Dermis microvascular lymphatic vessel endothelial cell (primary cell): ENCODE data around the gene SREBF1. TPM values are rescaled to one million over a fixed set of nuclear protein-coding genes. Genes with fewer than 3 reads are reported as not detected.
A peak's percentile ranks its signal among the peaks of the same experiment; 100 is the strongest.

ENCODE experiments used
- DNase-seq, 2 donors: peaks; one replicate each; pipeline versions ENCODE4 v3.0.0 to v3.0.0-alpha.2; 2010; ENCODE audit warnings: low read depth in 2 of 2
- total RNA-seq: library from RNA; depleted of rRNA; stranded (reverse); fragments of >200 nt; gene quantifications from 2 replicates; pipeline ENCODE4 v1.2.1, GENCODE V29; 2014

The SREBF1 gene
- total RNA-seq = 39.7 and 48.2 TPM in 2 replicates

DNA sequence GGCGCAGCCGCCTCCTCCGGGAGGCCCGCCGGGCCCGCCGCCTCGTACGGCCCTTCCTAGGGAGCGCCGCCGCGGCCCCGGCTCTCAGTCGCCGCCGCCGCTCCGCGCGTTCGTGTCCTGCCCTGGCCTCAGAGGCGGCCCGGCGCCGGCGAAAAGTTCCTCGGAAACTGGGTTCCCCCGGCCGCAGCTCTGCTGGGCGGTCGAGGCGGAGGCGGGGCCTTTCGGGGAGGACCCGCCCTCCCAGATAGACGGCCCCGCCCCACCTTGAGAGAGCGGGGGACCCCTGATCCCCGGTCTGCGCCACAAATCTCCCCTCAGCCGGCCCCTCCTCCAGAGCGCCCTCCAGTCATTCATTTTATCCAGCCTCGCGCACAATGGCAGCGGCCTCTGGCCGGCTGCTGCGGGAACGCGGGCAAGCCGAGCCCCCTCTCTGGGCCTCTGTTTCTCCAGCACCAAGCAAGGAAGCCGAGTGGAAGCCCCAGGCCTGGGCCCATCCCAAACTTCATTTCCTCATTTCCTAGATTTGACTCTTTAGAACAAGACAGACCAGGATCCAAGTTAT lies at the start of gene SREBF1:
Gene SREBF1 (minus strand): TSS at position 169 of the 562 bp plus-strand sequence. CDS start 169 bp downstream, outside the sequence.
- DNase-seq = peak in 1 of 2 donors; percentile 66

DNA sequence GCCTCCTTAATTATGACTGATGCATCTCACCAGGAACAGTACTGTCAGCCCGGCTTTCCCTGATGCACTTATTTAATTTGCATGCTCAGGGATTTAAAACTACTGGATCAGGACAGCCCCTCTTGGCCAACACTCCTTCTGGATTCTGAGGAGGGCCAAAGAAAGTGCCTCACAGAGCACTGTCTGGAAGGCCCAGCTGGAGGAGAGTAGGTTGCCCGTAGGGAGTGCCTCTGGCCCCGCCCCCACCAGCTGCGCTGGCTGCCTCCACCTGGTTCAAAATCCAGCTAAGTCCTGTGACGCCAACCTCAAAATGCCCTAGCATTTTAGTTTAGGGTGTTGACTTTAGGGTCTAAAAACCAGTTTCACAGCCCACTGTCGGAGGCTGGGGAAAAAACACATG lies 49.4 kb upstream of the SREBF1 start:
- DNase-seq = no peak

DNA sequence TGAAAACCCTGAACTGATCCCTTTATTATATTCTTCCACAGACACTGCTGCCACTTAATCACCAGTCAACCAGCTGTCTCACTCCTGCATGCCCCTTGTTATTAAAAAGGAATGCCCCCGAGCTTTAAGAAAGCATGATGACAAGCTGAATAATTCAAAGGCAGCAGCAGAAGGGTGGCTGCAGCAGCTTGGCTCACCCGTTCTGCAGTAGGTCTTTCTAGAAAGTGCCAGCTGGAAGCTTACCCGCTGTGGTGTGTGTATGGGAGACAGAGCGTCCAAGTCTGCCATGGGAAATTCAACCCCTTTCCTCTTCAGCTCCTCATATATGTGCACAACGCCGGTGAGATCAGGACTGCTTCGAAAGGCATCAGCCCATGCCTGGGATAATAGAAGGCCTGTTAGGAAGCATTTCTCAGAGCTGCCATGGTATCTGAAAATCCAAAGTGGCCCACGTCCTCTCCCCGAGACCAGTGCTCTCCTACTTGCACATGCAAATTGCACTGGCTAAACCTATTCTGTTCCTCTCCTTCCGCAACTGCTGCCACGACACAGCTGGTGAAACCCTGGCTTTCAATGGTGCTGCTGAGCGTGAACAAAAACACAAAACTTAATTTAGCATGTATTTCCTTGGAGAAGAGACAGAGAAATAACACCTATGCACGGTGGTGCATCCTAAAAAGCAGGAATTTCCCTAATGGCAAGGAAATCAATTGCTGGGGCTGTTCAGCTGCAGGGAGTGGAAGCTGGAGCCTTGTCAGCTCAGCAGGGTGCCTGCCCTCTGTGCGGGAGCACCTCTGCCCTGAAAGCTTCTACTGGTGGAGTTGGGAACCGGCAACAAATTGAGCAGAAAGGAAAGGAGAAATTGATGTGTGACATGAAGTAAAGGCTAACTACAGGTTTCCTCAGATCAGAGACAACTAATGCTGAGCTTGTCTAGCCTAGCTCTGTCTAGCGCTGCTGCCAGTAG lies 47.9 kb upstream of the SREBF1 start:
- DNase-seq = no peak

DNA sequence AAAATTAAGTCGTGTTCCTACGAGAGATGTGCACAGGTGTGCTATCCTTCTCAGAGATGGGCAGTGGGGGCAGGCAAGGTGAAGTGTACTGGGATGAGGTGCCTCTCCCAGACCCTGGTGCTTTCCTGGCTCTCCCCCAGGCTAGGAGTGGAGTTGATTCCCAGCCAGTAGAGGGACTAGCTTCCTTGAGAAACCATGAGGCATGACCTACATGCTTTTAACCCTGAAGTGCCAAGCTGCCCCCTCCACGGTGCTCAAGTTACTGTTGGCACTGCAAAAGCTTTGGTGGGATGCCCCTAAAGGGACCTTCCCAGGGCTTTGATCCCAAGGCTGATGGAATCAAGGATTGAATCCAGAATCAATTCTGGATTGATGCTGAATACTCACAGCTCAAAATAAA lies 47.0 kb upstream of the SREBF1 start:
- no peak for DNase-seq

DNA sequence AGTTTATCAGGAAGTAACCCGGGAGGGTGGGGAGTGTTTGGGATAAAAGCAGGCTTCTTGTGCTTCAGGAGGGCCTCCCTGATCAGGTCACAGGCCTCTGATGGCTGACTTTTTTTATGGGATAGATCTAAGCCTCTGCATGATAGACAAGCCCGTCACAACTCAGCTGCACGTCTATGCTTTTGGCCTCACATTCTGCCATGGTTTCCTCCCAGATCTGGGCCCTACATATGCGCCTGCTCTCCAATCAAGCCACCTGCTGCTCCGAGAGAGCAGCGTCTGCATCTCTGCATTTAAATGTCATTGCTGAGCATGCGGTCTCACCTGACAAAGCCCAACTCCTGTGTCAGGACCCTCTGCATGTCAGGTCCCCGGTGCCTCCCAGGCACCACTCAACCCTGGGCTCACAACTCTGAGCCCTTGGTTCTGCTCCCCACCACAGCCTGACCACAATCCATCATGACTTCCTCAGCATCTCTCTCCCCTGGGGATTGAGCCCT lies 45.3 kb upstream of the SREBF1 start:
- DNase-seq = no peak

DNA sequence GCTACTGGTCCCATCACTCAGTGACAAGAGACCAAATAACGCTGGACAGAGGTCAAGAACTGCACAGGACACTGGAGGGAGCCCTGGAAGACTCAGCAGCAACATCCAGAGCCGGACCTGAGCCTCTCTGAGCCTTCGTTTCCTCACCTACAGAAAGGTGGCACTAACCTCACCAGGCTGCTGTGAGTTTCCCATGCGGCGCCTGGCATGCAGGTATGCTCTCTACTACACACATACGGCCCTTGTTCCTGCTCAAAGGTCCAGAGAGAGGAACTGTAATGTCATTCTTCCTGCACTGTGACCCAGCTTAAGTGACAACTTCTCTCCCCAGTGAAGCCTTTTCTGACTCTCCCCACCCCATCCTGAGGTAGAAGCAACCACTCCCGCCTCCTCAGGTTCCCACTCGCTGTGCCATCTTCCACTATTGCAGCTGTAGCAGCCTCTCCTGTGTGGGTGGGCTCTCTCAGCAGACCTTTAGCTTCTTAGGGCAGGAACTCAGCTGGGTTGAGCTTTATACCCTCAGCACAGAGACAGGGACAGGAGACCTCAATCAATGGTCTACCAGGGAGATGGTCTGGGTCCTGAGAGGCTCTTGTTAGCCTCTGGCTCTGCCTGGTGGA lies 43.9 kb upstream of the SREBF1 start:
- DNase-seq = no peak

DNA sequence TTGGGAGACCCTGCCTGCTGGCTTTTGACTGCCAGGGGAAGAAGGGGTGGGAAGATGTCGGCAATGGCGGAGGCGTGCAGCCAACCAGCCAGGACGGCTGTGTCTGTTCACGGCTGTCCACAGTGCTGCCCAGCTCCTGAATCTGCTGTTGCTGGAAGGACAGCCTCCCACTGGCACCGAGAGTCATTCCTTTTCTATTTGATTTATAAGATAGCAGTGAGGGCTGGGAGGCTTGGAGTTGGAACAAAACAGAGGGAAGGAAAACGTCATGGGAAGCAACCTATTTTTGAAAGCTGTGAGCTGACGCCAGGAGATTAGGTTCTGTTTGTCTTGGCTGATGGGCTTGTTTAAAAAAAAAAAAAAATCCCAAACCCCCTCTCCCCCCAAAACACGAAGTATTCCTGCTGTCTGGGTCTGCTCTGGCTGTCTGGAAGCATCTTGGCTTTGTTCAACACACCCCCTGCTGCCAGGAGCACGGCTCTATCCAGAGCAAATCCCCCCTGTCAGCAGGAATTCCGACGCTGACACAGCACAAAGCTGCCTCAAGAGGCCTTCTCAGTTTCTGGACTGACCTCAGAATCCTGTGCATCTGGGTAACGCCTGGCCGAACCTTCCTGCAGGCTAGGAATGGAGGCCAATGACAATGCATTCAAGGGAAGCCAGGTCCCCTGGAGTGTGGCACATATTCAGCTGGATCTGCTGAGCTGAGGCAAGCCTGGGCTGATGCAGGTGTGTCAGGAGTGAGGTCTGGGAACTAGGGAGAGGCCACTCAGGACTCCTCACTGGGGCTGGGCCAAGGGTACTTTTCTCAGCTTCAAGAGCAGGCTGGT lies 41.0 kb upstream of the SREBF1 start:
- DNase-seq = peak; percentile 92 to 96

DNA sequence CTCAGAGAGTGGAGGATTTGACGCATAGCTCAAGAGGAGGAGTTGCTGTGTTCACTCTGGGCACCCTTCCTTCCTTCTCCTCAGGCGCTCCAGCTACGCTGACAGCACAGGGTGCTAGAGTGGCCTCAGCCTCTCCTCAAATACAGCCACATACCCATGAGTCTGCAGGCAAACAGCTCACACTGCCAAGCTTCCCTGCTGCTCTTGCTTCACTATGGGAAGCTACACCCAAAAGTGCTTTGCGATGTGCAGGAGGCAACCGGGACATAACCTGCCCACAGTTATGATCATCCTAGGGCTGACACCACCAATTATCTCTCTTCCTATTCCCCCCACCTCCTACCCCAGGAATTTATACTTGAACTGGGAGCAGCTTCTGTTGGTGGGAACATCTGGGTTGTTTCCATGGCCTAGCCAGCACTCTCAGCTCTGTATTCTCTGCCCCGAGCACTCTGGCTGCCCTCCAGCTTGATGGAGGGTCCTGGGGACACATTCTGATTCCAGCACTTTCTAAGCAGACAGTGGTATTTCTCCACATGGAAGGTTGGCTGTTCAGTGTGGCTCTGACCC lies 40.3 kb upstream of the SREBF1 start:
- peak in 1 of 2 donors; percentile 72 for DNase-seq

DNA sequence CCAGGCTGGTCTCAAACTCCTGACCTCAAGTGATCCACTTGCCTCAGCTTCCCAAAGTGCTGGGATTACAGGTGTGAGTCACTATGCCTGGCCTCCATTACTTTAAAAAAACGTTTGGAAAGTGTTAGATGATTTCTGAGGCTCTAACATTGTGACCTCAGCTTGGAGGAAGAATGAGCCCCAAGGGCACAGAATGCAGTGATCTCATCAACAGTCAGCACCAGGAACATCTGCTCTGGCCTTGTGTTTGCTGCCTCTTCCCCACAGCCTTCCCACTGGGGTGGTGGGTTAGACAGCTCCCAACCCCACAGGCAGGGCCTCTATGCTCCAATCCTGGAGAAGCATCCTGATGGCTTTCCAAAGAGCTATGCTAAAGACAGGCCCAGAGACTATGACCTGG lies 37.7 kb upstream of the SREBF1 start:
- no peak for DNase-seq

DNA sequence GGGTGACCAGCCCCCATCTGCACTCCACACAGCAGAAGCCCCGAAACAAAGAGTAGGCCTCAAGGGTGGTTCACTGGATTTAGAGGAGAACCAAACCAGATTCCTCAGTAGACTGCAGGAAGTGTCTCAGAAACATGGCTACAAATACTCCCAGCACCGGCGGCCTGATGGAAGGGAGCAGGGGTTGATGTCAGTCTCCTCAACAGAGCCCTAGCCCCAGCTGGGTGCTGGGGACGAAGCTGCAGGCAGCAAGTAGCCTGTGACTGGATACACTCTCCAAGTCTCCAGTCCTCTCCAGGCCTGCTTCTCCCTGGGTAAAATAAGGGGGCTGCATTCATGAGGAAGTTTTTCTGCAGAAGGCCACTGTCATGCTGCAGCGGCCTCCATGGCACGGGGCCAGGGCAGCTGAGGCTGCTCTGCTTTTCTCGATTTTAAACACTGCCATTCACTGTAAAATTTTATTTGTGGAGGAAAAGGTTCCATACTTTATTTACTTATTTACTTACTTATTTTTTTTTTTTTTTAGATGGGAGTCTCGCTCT lies 36.7 kb upstream of the SREBF1 start:
- no peak for DNase-seq

DNA sequence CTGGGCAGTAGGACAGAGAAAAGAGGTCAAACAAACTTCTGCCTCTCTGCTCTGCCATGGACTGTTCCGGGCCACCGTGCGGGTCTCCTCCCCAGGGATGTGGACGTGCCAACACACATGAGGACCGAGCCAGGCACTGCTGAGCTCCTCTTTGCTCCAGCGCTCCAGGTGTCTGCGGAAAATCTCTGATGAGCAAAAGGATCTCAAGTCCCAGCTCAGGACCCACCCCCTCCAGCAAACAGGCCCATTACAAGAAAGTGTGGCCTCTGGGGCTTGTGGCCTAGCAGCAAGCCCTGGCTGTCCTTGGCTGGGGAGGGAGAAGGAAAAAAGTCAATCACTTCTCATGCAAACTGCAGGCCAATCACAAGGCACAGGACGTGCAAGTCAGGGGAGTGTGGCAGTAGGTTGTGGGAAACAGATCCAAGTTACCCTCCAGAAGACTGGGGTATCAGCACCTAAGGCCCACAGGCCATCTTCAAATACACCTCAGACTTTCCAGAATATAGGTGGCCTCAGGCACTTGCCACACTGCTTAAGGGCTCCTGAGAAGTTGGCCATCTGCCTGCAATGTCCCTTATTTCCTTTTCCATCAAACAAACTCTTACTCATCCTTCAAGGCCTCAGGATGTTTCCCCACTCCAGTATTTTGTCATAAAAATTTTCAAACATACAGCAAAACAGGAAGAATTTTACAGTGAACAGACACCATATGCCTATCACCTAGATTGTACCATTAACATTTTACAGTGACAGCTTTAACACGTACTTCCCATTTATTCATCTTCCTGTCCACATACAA lies 36.0 kb upstream of the SREBF1 start:
- DNase-seq = no peak

DNA sequence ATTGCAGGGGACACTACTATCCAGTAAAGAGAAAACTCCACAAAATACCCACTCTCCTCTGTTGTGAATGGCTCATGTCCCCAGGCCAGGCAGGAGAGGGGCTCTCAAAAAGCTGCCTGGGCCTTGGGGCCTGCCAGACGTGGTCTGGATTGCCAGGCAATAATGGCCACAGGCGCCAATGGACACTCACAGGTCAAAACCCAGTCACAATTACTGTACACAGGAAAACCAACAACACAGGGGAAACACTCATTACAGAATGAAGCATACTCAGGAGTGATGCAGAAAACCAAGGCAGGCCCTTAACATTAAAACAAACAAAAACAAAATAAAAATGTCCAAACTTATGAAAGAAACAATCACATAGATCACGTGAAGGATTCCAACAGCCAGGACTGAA lies 35.1 kb upstream of the SREBF1 start:
- peak in 1 of 2 donors; percentile 34 for DNase-seq

DNA sequence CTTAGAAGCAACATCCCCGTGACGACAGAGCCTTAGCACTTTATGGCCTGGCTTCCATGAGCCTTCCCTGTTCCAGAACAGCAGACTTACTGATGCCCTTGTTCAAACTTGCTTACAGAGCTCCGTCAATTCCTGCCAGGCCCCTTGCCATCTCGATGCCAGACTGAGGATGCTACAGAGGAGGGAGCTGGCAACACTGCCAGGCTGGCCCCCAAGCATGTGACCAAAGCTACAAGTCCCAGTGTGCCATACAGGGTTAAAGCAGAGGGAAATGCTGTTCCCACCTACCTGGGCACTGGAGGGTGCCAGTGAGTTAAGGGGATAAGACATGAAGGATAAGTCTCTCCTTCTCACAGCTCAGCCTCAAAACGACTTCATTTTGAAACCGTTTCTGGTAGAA lies 33.5 kb upstream of the SREBF1 start:
- DNase-seq = no peak

DNA sequence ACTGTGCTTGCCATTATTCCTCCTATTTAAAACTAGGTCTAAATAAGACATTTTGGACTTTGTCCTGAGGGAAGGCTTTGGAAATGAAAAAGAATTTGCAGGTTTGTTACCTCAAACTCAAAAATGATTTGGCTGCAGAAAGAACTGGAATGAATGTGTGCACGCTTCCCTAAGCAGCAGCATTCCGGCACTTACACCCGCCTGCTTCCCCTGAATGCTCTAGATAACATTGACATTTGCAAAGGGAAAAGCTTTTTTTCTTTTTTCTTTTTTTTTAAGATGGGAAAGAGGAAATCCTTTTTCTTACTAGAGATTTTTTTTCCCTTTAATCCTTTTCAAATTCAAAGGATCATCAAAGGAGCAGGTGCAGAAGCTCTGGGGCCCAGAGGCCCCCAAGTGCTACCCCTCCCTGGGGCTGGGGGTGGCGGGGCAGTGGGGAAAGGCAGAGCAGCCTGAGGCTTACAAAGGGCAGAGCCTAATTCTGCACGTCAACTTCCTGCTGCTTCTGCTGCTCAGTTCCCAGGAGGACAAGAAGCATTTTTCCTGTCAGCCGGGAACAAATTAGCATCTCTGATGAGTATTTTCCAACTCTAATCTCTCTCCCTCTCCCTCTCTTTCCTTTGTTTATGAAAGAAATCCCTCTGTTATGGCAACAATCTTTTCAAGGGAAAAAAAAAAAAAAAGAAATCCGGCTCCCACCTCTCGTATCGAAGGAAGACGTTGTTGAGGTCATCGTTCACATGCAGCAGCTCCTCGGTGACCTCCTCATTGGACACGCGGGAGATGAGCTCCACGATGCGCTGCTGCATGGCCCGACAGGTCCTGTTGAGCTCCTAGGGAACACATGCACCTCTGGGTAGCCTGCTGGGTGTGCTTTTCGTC lies 32.1 kb upstream of the SREBF1 start:
- DNase-seq = peak; percentile 69 to 75

DNA sequence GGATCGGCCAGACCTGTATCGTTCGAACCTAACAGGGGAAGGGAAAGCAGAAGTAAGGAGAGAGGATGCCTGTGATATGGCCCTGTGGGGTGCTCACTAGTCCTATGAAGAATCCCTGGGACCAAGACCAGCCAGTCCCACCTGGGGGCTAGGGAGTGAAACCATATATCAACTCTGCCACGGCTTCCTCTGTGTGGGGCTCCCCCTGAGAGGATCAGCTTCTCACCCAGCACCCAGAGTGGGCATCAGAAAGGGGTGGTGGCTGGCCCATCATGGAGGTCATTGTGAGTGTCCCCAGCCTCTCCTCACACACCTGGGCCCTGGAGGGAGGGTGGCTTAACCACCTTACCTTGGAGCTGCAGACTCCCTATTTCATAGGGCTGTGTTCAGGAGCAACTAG lies 30.1 kb upstream of the SREBF1 start:
- DNase-seq = no peak

DNA sequence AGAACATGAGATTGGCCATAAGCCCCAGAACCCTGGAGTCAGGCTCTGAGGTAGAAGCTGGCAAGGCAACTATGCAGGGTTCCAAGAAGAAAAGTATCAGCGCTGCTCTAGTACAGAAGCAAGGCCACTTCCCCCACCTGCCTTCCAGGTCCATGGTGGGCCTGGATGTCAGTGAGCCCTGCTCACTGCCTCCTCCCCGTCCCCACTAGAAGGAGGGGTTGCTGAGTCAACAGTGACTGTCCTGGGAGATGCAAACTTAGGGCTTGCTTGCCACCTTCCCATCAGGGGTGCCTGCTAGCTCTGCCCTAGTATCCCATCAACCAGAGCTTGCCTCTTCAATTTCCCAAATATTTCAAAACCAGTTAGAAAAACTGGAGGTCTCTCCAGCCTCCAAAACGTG lies 29.6 kb upstream of the SREBF1 start:
- no peak for DNase-seq

DNA sequence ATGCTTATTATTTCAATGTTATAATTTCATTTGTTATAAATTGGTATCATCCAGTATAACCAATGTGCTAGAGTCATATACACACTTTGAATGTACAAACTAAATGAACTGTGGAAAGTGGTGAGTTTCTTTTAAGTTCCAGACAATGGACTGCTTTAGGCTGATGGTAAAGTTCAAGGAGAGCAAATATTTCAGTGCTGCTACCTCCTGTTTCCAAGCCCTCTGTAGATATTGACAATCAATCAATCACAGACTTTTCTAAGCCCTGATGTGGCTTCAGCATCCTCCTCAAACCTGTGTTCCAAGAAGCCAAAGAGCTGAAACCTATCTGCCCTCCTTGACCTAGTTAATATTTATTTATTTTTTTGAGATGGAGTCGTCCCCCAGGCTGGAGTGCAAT lies 28.2 kb upstream of the SREBF1 start:
- no peak for DNase-seq

DNA sequence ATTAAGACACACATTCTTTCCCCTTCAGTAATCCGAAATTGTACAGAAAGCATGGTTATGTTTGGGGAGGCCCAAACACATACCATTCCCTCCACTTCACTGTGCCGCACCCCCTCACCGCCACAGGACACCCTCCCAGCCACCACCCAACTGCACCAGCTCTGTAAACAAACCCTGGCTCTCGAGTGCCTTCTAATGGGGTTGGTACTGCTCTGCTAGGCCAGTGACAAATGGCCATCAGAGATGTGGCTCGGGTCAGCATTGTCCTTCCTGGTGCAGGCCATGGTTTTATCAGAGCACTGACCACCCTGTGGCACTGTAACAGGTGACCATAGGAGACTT lies 24.0 kb upstream of the SREBF1 start:
- no peak for DNase-seq
